Stimulated activated naive B cell treated with anti-CD40 and anti-IgM and Interleukin-4, amounts not matched to agents 10 μg/mL and 1 μg/mL and 100 μg/mL, for 72 hours (primary cell): ENCODE results near the gene APAF1.

Experiments used
- ATAC-seq, 2 donors: fragments of 150-1000 bp; cut with Tn5 transposase; replicated peaks; 2 replicates each; pipeline ENCODE4 v1.10.0; 2021; ENCODE audit warnings: moderate library complexity in 1 of 2
- DNase-seq: peaks from one replicate; pipeline ENCODE4 v3.0.0; 2021
- H3K27ac Mint-ChIP-seq: one replicate; pipeline ENCODE4 v1.8.0; 2022; ENCODE audit warnings: mild to moderate bottlenecking, mixed read lengths
- H3K27me3 Mint-ChIP-seq, 2 donors: one replicate each; pipeline ENCODE4 v1.8.0; 2022; ENCODE audit warnings: mixed read lengths in 2 of 2
- H3K36me3 Mint-ChIP-seq, 2 donors: one replicate each; pipeline ENCODE4 v1.8.0; 2022; ENCODE audit warnings: mixed read lengths in 2 of 2, mild to moderate bottlenecking in 1 of 2
- H3K4me1 Mint-ChIP-seq, 2 donors: one replicate each; pipeline ENCODE4 v1.8.0; 2022; ENCODE audit warnings: mixed read lengths in 2 of 2, mild to moderate bottlenecking in 1 of 2
- H3K4me3 Mint-ChIP-seq, 2 donors: one replicate each; pipeline ENCODE4 v1.8.0; 2022; ENCODE audit warnings: mild to moderate bottlenecking in 2 of 2, mixed read lengths in 2 of 2, moderate library complexity in 1 of 2
- H3K9me3 Mint-ChIP-seq, 2 donors: one replicate each; pipeline ENCODE4 v1.8.0; 2022; ENCODE audit warnings: mixed read lengths in 2 of 2, mild to moderate bottlenecking in 1 of 2

Gene APAF1

DNA sequence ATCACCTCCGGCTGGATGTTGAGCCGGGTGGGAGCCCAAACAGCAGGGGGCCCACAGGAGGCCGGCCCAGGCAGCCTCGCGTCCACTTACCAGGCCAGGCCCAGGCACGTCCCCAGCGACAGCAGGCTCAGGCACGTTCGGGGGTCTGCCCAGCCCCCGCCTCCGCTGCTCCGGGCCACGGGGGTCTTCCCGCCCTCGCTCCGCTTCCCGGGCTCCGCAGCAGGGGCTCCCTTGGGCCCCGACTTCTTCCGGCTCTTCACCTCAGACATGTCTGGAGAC, 718 bp upstream of the APAF1 start:
- Mint-ChIP-seq H3K36me3 (peaks cover 5 to 8% of the 10 kb centered on the region in 2 donors), H3K4me3 (peak overlapping the region; percentile 99 to 100)

DNA sequence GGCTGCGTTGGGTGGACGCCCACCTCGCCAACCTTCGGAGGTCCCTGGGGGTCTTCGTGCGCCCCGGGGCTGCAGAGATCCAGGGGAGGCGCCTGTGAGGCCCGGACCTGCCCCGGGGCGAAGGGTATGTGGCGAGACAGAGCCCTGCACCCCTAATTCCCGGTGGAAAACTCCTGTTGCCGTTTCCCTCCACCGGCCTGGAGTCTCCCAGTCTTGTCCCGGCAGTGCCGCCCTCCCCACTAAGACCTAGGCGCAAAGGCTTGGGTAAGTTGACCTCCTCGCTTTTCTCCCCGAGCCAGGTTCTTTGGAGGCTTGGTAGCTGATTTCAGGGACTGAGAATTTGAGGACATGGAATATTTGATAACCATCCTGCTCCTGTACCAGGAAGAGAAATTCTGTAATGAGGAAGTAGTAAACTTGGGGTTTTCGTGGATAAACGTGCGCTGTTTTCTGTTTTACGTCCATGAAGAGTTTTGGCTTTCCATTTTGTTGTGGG, 530 bp downstream of the APAF1 start:
- Mint-ChIP-seq H3K36me3 (peaks cover 7 to 11% of the 10 kb centered on the region in 2 donors), H3K9me3 (no peaks in the 10 kb centered on the region), H3K4me1 (peaks cover 6 to 12% of the 10 kb centered on the region in 2 donors), H3K4me3 (peak overlapping the region; percentile 99 to 100), H3K27me3 (no peaks in the 10 kb centered on the region), H3K27ac (peak overlapping the region; percentile 91)
- no peak for DNase-seq
- peak in 1 of 2 donors; percentile 1 for ATAC-seq

More for the DNA sequence above, 718 bp upstream of the APAF1 start:
- ATAC-seq: peak; percentile 34 to 35
- Mint-ChIP-seq H3K27ac (peak overlapping the region; percentile 98), H3K4me1 (peaks cover 6 to 12% of the 10 kb centered on the region in 2 donors), H3K9me3 (no peaks in the 10 kb centered on the region), H3K27me3 (no peaks in the 10 kb centered on the region)
- DNase-seq: no peak

DNA sequence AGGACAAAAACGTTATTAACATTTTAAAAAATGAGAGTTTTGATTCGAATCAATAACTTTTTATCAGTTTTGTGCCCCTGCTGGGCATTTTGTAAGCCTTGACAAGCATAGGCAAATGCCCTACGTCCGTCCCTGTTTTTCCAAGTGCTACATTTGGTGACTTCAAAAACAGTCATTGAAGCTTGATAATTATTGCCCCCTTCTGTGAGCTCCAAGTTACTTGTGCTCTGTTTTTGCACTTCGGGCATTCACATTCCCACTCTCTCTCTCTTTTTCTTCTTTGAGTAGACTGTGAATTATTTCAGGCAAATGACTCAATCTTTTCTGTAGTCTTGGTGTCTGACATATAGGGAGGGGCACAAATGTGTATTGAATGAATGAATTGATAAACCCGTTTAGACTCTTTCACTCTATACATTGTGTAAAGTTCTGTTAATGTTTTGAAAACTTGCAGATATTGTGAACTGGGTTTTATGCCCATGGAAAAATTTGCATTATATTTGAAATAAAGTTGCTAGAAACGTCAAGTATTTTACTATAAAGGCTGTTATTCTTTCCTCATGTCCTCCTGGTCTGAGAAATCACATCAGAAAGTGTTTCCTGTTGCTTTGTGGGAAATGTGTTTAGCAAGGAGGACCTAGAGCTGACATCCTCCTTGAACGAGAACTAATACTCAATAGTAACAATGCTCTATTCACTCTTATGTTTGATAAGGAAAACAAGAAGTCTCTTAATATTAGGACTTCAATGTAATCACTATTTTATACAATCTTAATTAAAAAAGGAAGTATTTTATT, 1.4 kb downstream of the APAF1 start:
- Mint-ChIP-seq H3K27me3 (no peaks in the 10 kb centered on the region), H3K9me3 (no peaks in the 10 kb centered on the region), H3K4me1 (peaks cover 5 to 12% of the 10 kb centered on the region in 2 donors), H3K36me3 (peaks cover 6 to 16% of the 10 kb centered on the region in 2 donors), H3K27ac (peak overlapping the region; percentile 63), H3K4me3 (peak overlapping the region; percentile 77 to 100)
- ATAC-seq (no peak), DNase-seq (no peak)

DNA sequence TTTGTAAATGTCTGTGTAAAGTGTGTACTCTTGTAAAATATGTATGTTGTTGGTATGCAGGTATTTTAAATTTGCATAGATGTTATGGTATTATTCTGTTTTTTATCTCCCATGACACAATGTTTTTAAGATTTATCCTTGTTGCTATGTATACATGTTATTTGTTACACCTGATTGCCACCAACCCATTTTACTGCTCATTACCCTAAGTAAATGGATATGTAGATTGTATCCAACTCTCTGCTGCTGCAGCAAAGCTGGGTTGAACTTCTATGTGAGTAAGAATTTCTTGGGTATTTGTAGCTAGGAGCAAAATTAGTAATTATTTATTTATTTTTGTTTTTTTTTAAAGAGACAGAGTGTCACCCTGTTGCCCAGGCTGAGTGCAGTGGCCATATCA, 6.2 kb downstream of the APAF1 start:
- H3K9me3 Mint-ChIP-seq: no peaks in the 10 kb centered on the region
- H3K27me3 Mint-ChIP-seq: no peaks in the 10 kb centered on the region
- no peak overlapping the region for H3K4me3 Mint-ChIP-seq

DNA sequence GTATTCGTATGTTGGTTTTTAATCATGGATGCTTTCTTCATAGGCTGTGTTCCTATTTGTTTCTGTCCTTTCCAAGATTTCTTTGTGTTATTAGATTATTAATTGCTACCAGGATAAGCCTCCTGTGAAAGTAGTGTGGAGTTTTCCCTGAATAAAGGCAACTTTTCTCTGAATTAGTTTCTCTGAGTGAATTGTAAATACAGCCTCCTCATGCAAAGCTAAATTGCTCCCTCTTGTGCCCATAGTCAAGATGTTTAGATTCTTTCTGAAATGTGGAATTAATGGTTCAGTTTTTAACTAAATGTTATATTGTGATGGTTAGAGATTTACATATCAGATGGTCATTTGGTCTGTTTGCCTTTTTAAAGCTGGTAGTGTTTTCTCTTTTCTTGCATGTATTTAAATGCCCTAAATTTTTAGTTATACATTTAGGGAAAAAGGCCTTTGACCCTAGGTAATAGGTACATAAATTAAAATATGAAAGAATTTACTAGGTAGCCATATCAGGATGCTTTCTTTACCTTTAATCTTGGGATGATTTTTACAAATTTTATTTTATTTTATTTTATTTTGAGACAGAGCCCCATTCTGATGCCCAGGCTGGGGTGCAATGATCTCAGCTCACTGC, 8.9 kb downstream of the APAF1 start:
- H3K4me1 Mint-ChIP-seq: peaks cover 6 to 10% of the 10 kb centered on the region in 2 donors
- no peak for DNase-seq
- H3K27ac Mint-ChIP-seq: no peak overlapping the region
- no peak overlapping the region for H3K4me3 Mint-ChIP-seq
- H3K27me3 Mint-ChIP-seq: no peaks in the 10 kb centered on the region
- peaks cover 10 to 18% of the 10 kb centered on the region in 2 donors for H3K36me3 Mint-ChIP-seq
- H3K9me3 Mint-ChIP-seq: no peaks in the 10 kb centered on the region
- peak in 1 of 2 donors; percentile 53 for ATAC-seq

More for the DNA sequence above, 6.2 kb downstream of the APAF1 start:
- Mint-ChIP-seq H3K4me1 (peaks cover 3 to 11% of the 10 kb centered on the region in 2 donors), H3K36me3 (peaks cover 3 to 12% of the 10 kb centered on the region in 2 donors), H3K27ac (no peak overlapping the region)
- ATAC-seq (no peak), DNase-seq (no peak)

DNA sequence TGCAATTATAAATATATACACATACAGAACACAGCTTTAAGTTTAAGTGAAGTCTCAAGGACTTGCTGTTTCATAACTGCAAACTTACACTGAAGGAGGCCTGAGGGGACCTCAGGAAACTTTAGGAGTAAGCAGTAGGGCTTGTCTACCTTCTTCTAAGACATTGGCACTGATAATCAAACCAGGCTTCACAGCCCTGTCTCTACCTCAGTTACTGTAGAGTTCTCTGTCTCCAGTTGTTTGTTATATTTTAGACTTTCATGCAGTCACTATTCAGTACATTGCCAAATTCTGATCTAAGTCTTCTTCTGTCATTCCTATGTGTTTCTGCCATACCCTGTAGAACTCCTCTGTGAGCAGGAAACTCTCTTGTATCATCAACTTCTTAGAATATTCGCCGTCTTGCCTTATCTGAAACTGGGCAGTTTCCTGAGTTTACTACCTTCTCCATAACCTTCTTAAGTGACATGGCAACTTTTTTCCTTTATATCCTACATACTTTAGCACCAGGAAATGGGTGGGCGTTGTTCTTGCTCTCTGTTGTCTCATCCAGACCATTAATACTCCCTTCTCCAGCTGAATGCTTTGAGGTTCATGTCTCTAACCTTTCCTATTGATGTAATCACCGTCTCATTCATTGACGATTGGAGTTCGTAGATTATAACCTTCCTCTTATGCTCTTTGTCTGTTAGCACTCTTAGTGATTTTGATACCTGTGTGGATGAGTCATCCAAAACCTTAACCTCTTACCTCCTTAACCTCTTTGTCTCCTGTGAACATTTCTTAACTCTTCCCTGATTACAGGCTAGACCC, 11.4 kb downstream of the APAF1 start:
- Mint-ChIP-seq H3K27ac (no peak overlapping the region), H3K36me3 (peaks cover 7 to 13% of the 10 kb centered on the region in 2 donors), H3K9me3 (no peaks in the 10 kb centered on the region), H3K4me1 (peaks cover 6 to 10% of the 10 kb centered on the region in 2 donors), H3K4me3 (no peak overlapping the region), H3K27me3 (no peaks in the 10 kb centered on the region)
- ATAC-seq (peak; percentile 46 to 73), DNase-seq (no peak)

DNA sequence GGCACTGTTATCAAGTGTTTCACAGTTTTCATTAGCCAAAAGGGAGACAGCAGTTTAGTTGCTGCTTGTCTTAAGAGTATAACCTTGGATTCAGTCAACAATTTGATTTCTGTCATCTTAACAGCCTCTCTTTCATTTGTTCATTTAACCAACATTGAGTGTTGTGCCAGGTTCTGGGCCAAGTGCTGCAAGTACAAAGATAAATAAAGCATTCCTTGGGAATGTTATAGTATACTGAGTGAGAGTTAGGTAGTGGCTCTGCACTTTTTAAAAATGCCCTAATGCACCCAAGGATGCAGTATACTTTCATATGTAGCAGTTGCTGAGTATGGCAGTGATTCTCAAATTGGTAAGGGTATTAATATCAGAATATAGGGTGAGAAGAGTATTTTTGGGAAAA, 15.4 kb downstream of the APAF1 start:
- no peak overlapping the region for H3K27ac Mint-ChIP-seq
- H3K9me3 Mint-ChIP-seq: no peaks in the 10 kb centered on the region
- H3K4me1 Mint-ChIP-seq: peaks cover 6 to 10% of the 10 kb centered on the region in 2 donors
- H3K27me3 Mint-ChIP-seq: no peaks in the 10 kb centered on the region
- DNase-seq (no peak), ATAC-seq (no peak)
- no peak overlapping the region for H3K4me3 Mint-ChIP-seq
- peaks cover 11 to 20% of the 10 kb centered on the region in 2 donors for H3K36me3 Mint-ChIP-seq

DNA sequence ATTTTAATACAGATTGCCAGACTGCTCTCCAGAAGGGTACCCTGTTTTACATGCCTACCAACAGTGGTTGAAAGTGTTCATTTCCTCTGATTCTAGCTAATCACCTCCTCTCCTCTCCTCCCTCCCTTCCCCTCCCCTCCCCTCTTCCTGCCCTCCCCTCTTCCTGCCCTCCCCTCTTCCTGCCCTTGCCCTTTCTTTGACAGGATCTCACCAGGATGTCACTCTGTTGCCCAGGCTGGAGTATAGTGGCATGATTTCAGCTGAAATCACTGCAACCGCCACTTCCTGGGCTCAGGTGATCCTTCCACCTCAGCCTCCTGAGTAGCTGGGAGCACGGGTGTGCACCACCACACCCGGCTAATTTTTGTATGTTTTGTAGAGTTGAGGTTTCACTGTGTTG, 24.7 kb downstream of the APAF1 start:
- Mint-ChIP-seq H3K36me3 (peaks cover 24 to 39% of the 10 kb centered on the region in 2 donors), H3K9me3 (no peaks in the 10 kb centered on the region), H3K27me3 (no peaks in the 10 kb centered on the region), H3K4me1 (peaks cover 0 to 4% of the 10 kb centered on the region in 2 donors), H3K4me3 (no peak overlapping the region), H3K27ac (no peak overlapping the region)
- DNase-seq (no peak), ATAC-seq (no peak)

DNA sequence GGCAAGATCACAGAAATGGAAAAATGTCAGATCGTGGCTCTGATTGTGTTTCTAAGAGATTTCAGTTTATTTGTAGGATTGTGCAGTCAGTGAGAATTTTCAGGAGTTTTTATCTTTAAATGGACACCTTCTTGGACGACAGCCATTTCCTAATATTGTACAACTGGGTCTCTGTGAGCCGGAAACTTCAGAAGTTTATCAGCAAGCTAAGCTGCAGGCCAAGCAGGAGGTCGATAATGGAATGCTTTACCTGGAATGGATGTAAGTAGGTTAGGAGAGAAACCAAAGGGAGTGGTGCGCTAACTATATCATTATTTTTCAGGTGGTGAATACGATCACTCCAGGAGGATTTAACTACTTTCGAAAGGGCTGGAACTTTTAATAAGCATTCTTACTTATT, 26.4 kb downstream of the APAF1 start:
- Mint-ChIP-seq H3K9me3 (no peaks in the 10 kb centered on the region), H3K36me3 (peaks cover 22 to 33% of the 10 kb centered on the region in 2 donors), H3K4me1 (peaks cover 0 to 4% of the 10 kb centered on the region in 2 donors), H3K27me3 (no peaks in the 10 kb centered on the region), H3K27ac (no peak overlapping the region), H3K4me3 (no peak overlapping the region)
- ATAC-seq (no peak), DNase-seq (no peak)

DNA sequence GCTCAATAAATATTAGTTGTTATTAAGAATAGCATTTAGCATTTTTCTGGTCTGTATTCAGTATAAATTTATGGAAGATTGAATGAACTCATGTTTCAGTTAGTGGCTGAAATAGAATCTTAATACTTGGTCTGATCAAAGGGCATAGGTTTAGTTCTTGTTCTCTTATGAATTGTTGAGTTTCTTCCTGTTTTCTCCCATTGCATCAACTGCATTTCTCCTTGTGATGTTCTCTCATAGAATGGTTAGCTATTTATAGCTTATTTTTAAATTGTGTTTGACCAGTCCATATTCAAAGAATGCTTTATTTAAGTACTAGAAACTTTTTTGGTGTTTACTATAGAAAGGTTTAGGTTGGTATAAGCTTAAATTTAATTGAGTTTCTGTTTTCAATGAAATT, 29.8 kb downstream of the APAF1 start:
- ATAC-seq (no peak), DNase-seq (no peak)
- Mint-ChIP-seq H3K4me3 (no peak overlapping the region), H3K36me3 (peaks cover 8 to 19% of the 10 kb centered on the region in 2 donors), H3K4me1 (peaks cover 0 to 2% of the 10 kb centered on the region in 2 donors), H3K27me3 (no peaks in the 10 kb centered on the region), H3K9me3 (no peaks in the 10 kb centered on the region), H3K27ac (no peak overlapping the region)

DNA sequence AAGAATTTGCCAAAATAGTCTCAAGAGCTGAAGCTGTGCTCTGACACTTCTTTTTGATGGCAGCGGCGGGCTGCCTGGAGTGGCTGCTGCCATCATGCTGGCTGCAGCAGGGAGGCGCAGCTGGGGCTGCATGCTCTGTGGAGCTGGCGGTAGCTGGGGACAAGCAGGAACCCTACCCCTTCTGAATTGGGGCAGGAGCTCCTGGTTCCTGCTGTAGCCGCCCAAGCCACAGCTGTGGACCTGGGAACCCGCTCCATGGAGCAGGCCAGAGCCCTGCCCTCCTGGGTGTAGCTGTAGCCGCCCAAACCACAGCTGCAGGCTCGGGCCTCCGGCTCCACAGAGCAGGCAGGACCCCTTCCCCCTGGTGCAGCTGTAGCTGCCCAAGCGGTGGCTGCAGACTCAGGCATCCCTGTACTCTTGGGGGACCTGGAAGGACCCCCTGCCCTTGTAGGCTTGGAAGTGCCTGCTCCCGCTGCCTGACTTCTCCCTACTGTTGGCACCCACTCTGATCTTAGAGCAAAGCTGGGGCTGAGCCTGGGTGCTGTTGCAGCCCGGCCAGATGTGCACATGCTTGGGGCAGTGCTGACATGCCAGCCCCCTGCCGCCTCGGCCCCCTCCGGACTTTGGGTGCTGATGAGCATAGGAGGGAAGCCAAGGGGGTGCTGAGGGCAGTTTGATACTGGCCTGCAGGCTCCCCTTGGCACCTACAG, 33.3 kb downstream of the APAF1 start:
- DNase-seq: no peak
- no peaks in the 10 kb centered on the region for H3K9me3 Mint-ChIP-seq

DNA sequence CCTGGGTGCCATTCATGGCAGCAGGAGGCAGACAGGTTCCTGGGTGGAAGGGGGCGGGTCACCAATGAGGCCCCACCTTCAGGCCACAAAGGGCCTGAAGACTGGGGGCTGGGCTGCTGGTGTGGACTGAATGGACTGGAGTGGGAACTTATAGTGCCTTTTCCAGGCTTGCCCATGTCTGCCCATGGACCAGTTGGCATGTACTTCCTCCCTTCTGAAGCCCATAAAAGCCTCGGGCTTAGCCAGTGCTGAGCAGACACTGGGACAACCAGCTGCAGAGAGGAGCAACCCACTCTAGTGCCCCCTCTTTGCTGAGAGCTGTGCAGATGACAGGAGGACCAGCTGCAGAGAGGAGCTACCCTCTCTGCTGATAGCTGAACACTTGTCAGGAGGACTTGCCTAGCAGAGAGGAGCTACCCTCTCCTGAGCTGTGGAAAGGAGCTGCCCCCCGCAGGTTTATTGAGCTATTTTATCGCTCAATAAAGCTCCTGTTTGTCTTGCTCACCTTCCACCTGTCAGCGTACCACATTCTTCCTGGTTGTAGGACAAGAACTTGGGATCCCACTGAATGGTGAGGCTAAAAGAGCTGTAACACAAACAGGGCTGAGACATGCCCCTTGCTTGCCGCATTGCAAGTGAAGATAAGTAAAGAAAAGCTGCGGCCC, 34.0 kb downstream of the APAF1 start:
- Mint-ChIP-seq H3K36me3 (peaks cover 7 to 16% of the 10 kb centered on the region in 2 donors), H3K4me1 (no peaks in the 10 kb centered on the region), H3K4me3 (no peak overlapping the region), H3K27me3 (no peaks in the 10 kb centered on the region), H3K9me3 (no peaks in the 10 kb centered on the region), H3K27ac (no peak overlapping the region)
- no peak for DNase-seq
- ATAC-seq: no peak

More for the DNA sequence above, 33.3 kb downstream of the APAF1 start:
- Mint-ChIP-seq H3K4me3 (no peak overlapping the region), H3K27me3 (no peaks in the 10 kb centered on the region), H3K36me3 (peaks cover 6 to 13% of the 10 kb centered on the region in 2 donors), H3K27ac (no peak overlapping the region), H3K4me1 (no peaks in the 10 kb centered on the region)
- no peak for ATAC-seq

DNA sequence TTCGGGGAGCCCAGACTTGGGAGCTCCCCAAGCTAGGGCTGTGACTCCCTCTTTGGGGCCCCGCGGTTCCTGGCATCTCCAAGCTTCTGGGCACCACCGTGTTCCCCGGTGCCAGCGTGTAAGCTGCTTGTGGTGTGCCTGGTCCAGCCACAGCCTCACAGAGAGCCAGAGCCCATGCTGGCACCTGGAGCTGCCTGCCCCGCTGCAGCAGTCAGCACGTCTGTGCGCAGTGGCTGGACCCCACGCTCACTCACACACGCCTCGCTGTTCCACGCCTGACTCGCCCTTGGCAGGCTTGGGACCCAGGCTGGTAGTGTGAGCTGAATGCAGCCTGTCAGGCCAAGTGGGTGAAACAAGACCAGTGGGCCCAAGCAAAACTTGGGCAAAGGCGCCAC, 34.5 kb downstream of the APAF1 start:
- DNase-seq: no peak
- H3K27me3 Mint-ChIP-seq: no peaks in the 10 kb centered on the region
- H3K4me1 Mint-ChIP-seq: no peaks in the 10 kb centered on the region
- H3K36me3 Mint-ChIP-seq: peaks cover 6 to 18% of the 10 kb centered on the region in 2 donors
- ATAC-seq: no peak
- no peaks in the 10 kb centered on the region for H3K9me3 Mint-ChIP-seq
- no peak overlapping the region for H3K4me3 Mint-ChIP-seq
- H3K27ac Mint-ChIP-seq: no peak overlapping the region
